Stimulated activated naive CD8-positive, alpha-beta T cell treated with anti-CD3 and anti-CD28 coated beads, Interleukin-15, amount 100 ng/mL, for 72 hours (primary cell): Measurements from ENCODE around the gene CSRNP3.
"Not testable (repeated sequence)": the region's sequence is repeated elsewhere in the genome, so short reads cannot be mapped to it uniquely, and the experiment has no call there.

Experiments
- ATAC-seq: fragments of 150-1000 bp; cut with Tn5 transposase; 2 replicates; pipeline ENCODE4 v1.10.0; 2021; ENCODE audit warnings: mild to moderate bottlenecking, moderate library complexity
- DNase-seq, 2 donors: peaks; one replicate each; pipeline ENCODE4 v3.0.0; 2021 to 2022
- H3K27ac Mint-ChIP-seq, 2 donors: one replicate each; pipeline ENCODE4 v1.8.0; 2022; ENCODE audit warnings: mild to moderate bottlenecking in 2 of 2, mixed read lengths in 2 of 2, moderate library complexity in 2 of 2
- H3K27me3 Mint-ChIP-seq: one replicate; pipeline ENCODE4 v1.8.0; 2022; ENCODE audit warnings: mixed read lengths
- H3K4me1 Mint-ChIP-seq: one replicate; pipeline ENCODE4 v1.8.0; 2022; ENCODE audit warnings: mild to moderate bottlenecking, mixed read lengths
- H3K4me3 Mint-ChIP-seq, 2 donors: one replicate each; pipeline ENCODE4 v1.8.0; 2022; ENCODE audit warnings: mild to moderate bottlenecking in 2 of 2, mixed read lengths in 2 of 2, moderate library complexity in 1 of 2
- H3K9me3 Mint-ChIP-seq, 2 donors: one replicate each; pipeline ENCODE4 v1.8.0; 2022; ENCODE audit warnings: mixed read lengths in 2 of 2

Gene CSRNP3

GRCh38 chr2:165584126-165584654, 114.7 kb downstream of the CSRNP3 start:
- Mint-ChIP-seq H3K4me1 (no peaks in the 10 kb centered on the region), H3K4me3 (no peak overlapping the region), H3K27me3 (no peaks in the 10 kb centered on the region), H3K9me3 (no peaks in the 10 kb centered on the region), H3K27ac (no peak overlapping the region)
- DNase-seq (no peak), ATAC-seq (no peak)

- DNase-seq (no peak), ATAC-seq (no peak)
- Mint-ChIP-seq H3K9me3 (peaks cover 2 to 6% of the 10 kb centered on the region in 2 donors), H3K4me3 (no peak overlapping the region), H3K27ac (no peak overlapping the region), H3K27me3 (peaks cover 3% of the 10 kb centered on the region), H3K4me1 (no peaks in the 10 kb centered on the region)
Measured at GRCh38 chr2:165586019-165586418, 116.5 kb downstream of the CSRNP3 start.

- DNase-seq (no peak), ATAC-seq (no peak)
- no peak overlapping the region for H3K27ac Mint-ChIP-seq
- H3K27me3 Mint-ChIP-seq, result peaks cover 7% of the 10 kb centered on the region
- H3K4me1 Mint-ChIP-seq, result no peaks in the 10 kb centered on the region
- no peak overlapping the region for H3K4me3 Mint-ChIP-seq
- peaks cover 4 to 10% of the 10 kb centered on the region in 2 donors for H3K9me3 Mint-ChIP-seq
Measured at GRCh38 chr2:165587335-165587938, 117.9 kb downstream of the CSRNP3 start.

- not testable (repeated sequence) for H3K27me3 Mint-ChIP-seq, ATAC-seq, DNase-seq, H3K9me3 Mint-ChIP-seq, H3K4me3 Mint-ChIP-seq, H3K27ac Mint-ChIP-seq, H3K4me1 Mint-ChIP-seq
Measured at GRCh38 chr2:165590999-165591398, 121.5 kb downstream of the CSRNP3 start.

- Mint-ChIP-seq H3K4me3 (no peak overlapping the region), H3K27ac (no peak overlapping the region), H3K4me1 (no peaks in the 10 kb centered on the region), H3K9me3 (peaks cover 4 to 10% of the 10 kb centered on the region in 2 donors), H3K27me3 (peaks cover 7% of the 10 kb centered on the region)
- no peak for DNase-seq
- ATAC-seq, result no peak
Measured at GRCh38 chr2:165593081-165593480, 123.6 kb downstream of the CSRNP3 start.

- Mint-ChIP-seq H3K4me3 (no peak overlapping the region), H3K9me3 (peaks cover 4 to 10% of the 10 kb centered on the region in 2 donors), H3K27me3 (peaks cover 7% of the 10 kb centered on the region), H3K27ac (no peak overlapping the region), H3K4me1 (no peaks in the 10 kb centered on the region)
- DNase-seq (no peak), ATAC-seq (no peak)
Measured at GRCh38 chr2:165594231-165594934, 124.9 kb downstream of the CSRNP3 start.

GRCh38 chr2:165594935-165595255, 125.4 kb downstream of the CSRNP3 start:
- no peak for ATAC-seq
- Mint-ChIP-seq H3K27ac (no peak overlapping the region), H3K4me1 (no peaks in the 10 kb centered on the region), H3K27me3 (peaks cover 7% of the 10 kb centered on the region), H3K9me3 (peaks cover 4 to 10% of the 10 kb centered on the region in 2 donors), H3K4me3 (no peak overlapping the region)
- no peak for DNase-seq

GRCh38 chr2:165596788-165597187, 127.3 kb downstream of the CSRNP3 start:
- ATAC-seq (no peak), DNase-seq (no peak)
- Mint-ChIP-seq H3K27me3 (no peaks in the 10 kb centered on the region), H3K4me3 (no peak overlapping the region), H3K9me3 (no peaks in the 10 kb centered on the region), H3K4me1 (no peaks in the 10 kb centered on the region), H3K27ac (no peak overlapping the region)

GRCh38 chr2:165601065-165601830, 131.8 kb downstream of the CSRNP3 start:
- DNase-seq (no peak), ATAC-seq (no peak)
- Mint-ChIP-seq H3K27ac (no peak overlapping the region), H3K4me1 (no peaks in the 10 kb centered on the region), H3K9me3 (no peaks in the 10 kb centered on the region), H3K4me3 (no peak overlapping the region), H3K27me3 (no peaks in the 10 kb centered on the region)

GRCh38 chr2:165601928-165602521, 132.5 kb downstream of the CSRNP3 start:
- H3K4me3 Mint-ChIP-seq, result no peak overlapping the region
- no peak for ATAC-seq
- no peak for DNase-seq
- H3K27ac Mint-ChIP-seq, result no peak overlapping the region
- H3K9me3 Mint-ChIP-seq, result no peaks in the 10 kb centered on the region
- H3K4me1 Mint-ChIP-seq, result no peaks in the 10 kb centered on the region
- no peaks in the 10 kb centered on the region for H3K27me3 Mint-ChIP-seq

- Mint-ChIP-seq H3K4me3 (no peak overlapping the region), H3K9me3 (no peaks in the 10 kb centered on the region), H3K27me3 (peaks cover 7% of the 10 kb centered on the region), H3K4me1 (peaks cover 7% of the 10 kb centered on the region), H3K27ac (no peak overlapping the region)
- ATAC-seq (no peak), DNase-seq (no peak)
Measured at GRCh38 chr2:165609672-165610071, 140.2 kb downstream of the CSRNP3 start.

GRCh38 chr2:165610591-165611029, 141.1 kb downstream of the CSRNP3 start:
- H3K4me3 Mint-ChIP-seq, result no peak overlapping the region
- peaks cover 7% of the 10 kb centered on the region for H3K27me3 Mint-ChIP-seq
- no peak overlapping the region for H3K27ac Mint-ChIP-seq
- DNase-seq (no peak), ATAC-seq (no peak)
- no peaks in the 10 kb centered on the region for H3K9me3 Mint-ChIP-seq
- H3K4me1 Mint-ChIP-seq, result peaks cover 7% of the 10 kb centered on the region

GRCh38 chr2:165617741-165618481, 148.4 kb downstream of the CSRNP3 start:
- DNase-seq, result no peak
- Mint-ChIP-seq H3K4me1 (no peaks in the 10 kb centered on the region), H3K27me3 (no peaks in the 10 kb centered on the region), H3K27ac (no peak overlapping the region), H3K9me3 (peaks cover 0 to 5% of the 10 kb centered on the region in 2 donors), H3K4me3 (no peak overlapping the region)
- ATAC-seq, result no peak

GRCh38 chr2:165618806-165619205, 149.3 kb downstream of the CSRNP3 start:
- no peaks in the 10 kb centered on the region for H3K4me1 Mint-ChIP-seq
- H3K27me3 Mint-ChIP-seq, result no peaks in the 10 kb centered on the region
- H3K9me3 Mint-ChIP-seq, result peaks cover 0 to 5% of the 10 kb centered on the region in 2 donors
- no peak overlapping the region for H3K4me3 Mint-ChIP-seq
- ATAC-seq, result no peak
- no peak for DNase-seq
- H3K27ac Mint-ChIP-seq, result no peak overlapping the region

GRCh38 chr2:165621086-165621560, 151.6 kb downstream of the CSRNP3 start:
- Mint-ChIP-seq H3K4me1 (no peaks in the 10 kb centered on the region), H3K4me3 (no peak overlapping the region), H3K27me3 (no peaks in the 10 kb centered on the region), H3K9me3 (peaks cover 0 to 5% of the 10 kb centered on the region in 2 donors), H3K27ac (no peak overlapping the region)
- DNase-seq, result no peak
- ATAC-seq, result no peak
